Neural progenitor cell (in vitro differentiated cells): ENCODE results near the gene SAP30L. TPM values are rescaled to one million over a fixed set of nuclear protein-coding genes. Genes with fewer than 3 reads are reported as not detected.

Experiments used
- DNase-seq: peaks from one replicate; pipeline ENCODE4 v3.0.0-alpha.2; 2016; ENCODE audit warnings: low spot score
- H2AFZ ChIP-seq: fragments of 200-600 bp; sonication (generic); replicated peaks from 2 replicates; pipeline ENCODE4 v1.6.1; 2016; ENCODE audit warnings: antibody characterized with exemption
- H3F3A ChIP-seq: fragments of 200-600 bp; sonication (generic); 2 replicates; pipeline ENCODE4 v1.6.1; 2016; ENCODE audit warnings: antibody characterized with exemption, low read depth
- H3K27ac ChIP-seq: fragments of 200-600 bp; sonication (generic); 2 replicates; pipeline ENCODE4 v1.5.1; 2016; ENCODE audit warnings: mild to moderate bottlenecking
- H3K27me3 ChIP-seq: fragments of 200-600 bp; sonication (generic); 2 replicates; pipeline ENCODE4 v1.6.1; 2016; ENCODE audit warnings: mild to moderate bottlenecking, moderate library complexity
- H3K36me3 ChIP-seq: fragments of 200-600 bp; sonication (generic); 2 replicates; pipeline ENCODE4 v1.5.1; 2016
- H3K4me1 ChIP-seq: fragments of 200-600 bp; sonication (generic); 2 replicates; pipeline ENCODE4 v1.6.1; 2016; ENCODE audit warnings: mixed run types
- H3K4me2 ChIP-seq: fragments of 200-600 bp; sonication (generic); 2 replicates; pipeline ENCODE4 v1.6.1; 2016
- H3K4me3 ChIP-seq: fragments of 200-600 bp; sonication (generic); 2 replicates; pipeline ENCODE4 v1.5.1; 2016
- H3K79me2 ChIP-seq: fragments of 200-600 bp; sonication (generic); 2 replicates; pipeline ENCODE4 v1.6.1; 2016; ENCODE audit warnings: low read depth
- H3K9ac ChIP-seq: fragments of 200-600 bp; sonication (generic); 2 replicates; pipeline ENCODE4 v1.6.1; 2016
- H3K9me3 ChIP-seq: fragments of 200-600 bp; sonication (generic); 2 replicates; pipeline ENCODE4 v1.5.1; 2016; ENCODE audit warnings: low read depth
- H4K20me1 ChIP-seq: fragments of 200-600 bp; sonication (generic); 2 replicates; pipeline ENCODE4 v1.6.1; 2016; ENCODE audit warnings: low read depth
- H3K27ac Mint-ChIP-seq: 3 replicates; pipeline ENCODE4 v1.8.0; 2021; ENCODE audit warnings: mixed read lengths
- H3K27me3 Mint-ChIP-seq: 2 replicates; pipeline ENCODE4 v1.8.0; 2022; ENCODE audit warnings: low read depth, mild to moderate bottlenecking, inconsistent platforms, moderate library complexity, mixed read lengths; ENCODE audit not compliant: insufficient read depth
- H3K36me3 Mint-ChIP-seq: 3 replicates; pipeline ENCODE4 v1.8.0; 2021; ENCODE audit warnings: mixed read lengths
- H3K4me1 Mint-ChIP-seq: 3 replicates; pipeline ENCODE4 v1.8.0; 2021; ENCODE audit warnings: mixed read lengths
- H3K4me3 Mint-ChIP-seq: 3 replicates; pipeline ENCODE4 v1.8.0; 2021; ENCODE audit warnings: mild to moderate bottlenecking, moderate library complexity, mixed read lengths
- H3K9me3 Mint-ChIP-seq: 3 replicates; pipeline ENCODE4 v1.8.0; 2020; ENCODE audit warnings: mixed read lengths
- CTCF ChIP-seq: fragments of 200-600 bp; sonication (generic); IDR thresholded peaks from 2 replicates; pipeline ENCODE4 v1.5.1; 2017; ENCODE audit warnings: antibody characterized with exemption, mild to moderate bottlenecking
- EZH2 ChIP-seq: fragments of 200-600 bp; sonication (generic); IDR thresholded peaks from 2 replicates; pipeline ENCODE4 v1.6.1; 2017; ENCODE audit warnings: antibody characterized with exemption, mild to moderate bottlenecking, moderate library complexity
- EZH2phosphoT487 ChIP-seq: fragments of 200-600 bp; sonication (generic); IDR thresholded peaks from 2 replicates; pipeline ENCODE4 v1.6.1; 2017; ENCODE audit warnings: antibody characterized with exemption
- total RNA-seq: library from RNA; depleted of rRNA; stranded (reverse); fragments of >200 nt; gene quantifications from 2 replicates; pipeline ENCODE4 v1.2.3, GENCODE V29; 2015; ENCODE audit warnings: low replicate concordance

Gene SAP30L
- total RNA-seq, 1 donor from 2014 or later, result 13.2 TPM

GRCh38 chr5:154473581-154474283 is 27.9 kb downstream of the SAP30L start:
- Mint-ChIP-seq H3K27me3 (peaks cover 93% of the 10 kb centered on the region), H3K27ac (no peak overlapping the region), H3K4me1 (peaks cover 25% of the 10 kb centered on the region), H3K9me3 (peaks cover 2% of the 10 kb centered on the region), H3K36me3 (no peaks in the 10 kb centered on the region), H3K4me3 (peak overlapping the region; percentile 58)
- peaks cover 100% of the 10 kb centered on the region for H3K27me3 ChIP-seq
- no peak overlapping the region for H2AFZ ChIP-seq
- peaks cover 19% of the 10 kb centered on the region for H3F3A ChIP-seq
- peak; percentile 91 for TF ChIP-seq EZH2
- peak; percentile 89 for TF ChIP-seq EZH2phosphoT487
- no peak for TF ChIP-seq CTCF
- no peaks in the 10 kb centered on the region for H3K79me2 ChIP-seq
- no peaks in the 10 kb centered on the region for H3K9me3 ChIP-seq
- peaks cover 14% of the 10 kb centered on the region for H3K4me1 ChIP-seq
- H3K4me3 ChIP-seq, result no peak overlapping the region
- no peak overlapping the region for H3K9ac ChIP-seq
- no peaks in the 10 kb centered on the region for H3K36me3 ChIP-seq
- H3K27ac ChIP-seq, result no peak overlapping the region
- peak; percentile 62 for DNase-seq
- H4K20me1 ChIP-seq, result peaks cover 79% of the 10 kb centered on the region
- peak overlapping the region; percentile 2 for H3K4me2 ChIP-seq

GRCh38 chr5:154474396-154475334 is 28.9 kb downstream of the SAP30L start:
- peak; percentile 24 for DNase-seq
- Histone ChIP-seq H3F3A (peaks cover 23% of the 10 kb centered on the region), H3K36me3 (no peaks in the 10 kb centered on the region), H3K9me3 (no peaks in the 10 kb centered on the region), H4K20me1 (peaks cover 89% of the 10 kb centered on the region), H3K79me2 (no peaks in the 10 kb centered on the region), H2AFZ (no peak overlapping the region), H3K4me3 (no peak overlapping the region), H3K9ac (no peak overlapping the region), H3K4me2 (peak overlapping the region; percentile 51), H3K4me1 (peaks cover 19% of the 10 kb centered on the region), H3K27ac (no peak overlapping the region), H3K27me3 (peaks cover 100% of the 10 kb centered on the region)
- no peaks in the 10 kb centered on the region for H3K36me3 Mint-ChIP-seq
- TF ChIP-seq EZH2 (peak; percentile 71), EZH2phosphoT487 (peak; percentile 85), CTCF (no peak)
- peaks cover 3% of the 10 kb centered on the region for H3K9me3 Mint-ChIP-seq
- H3K27me3 Mint-ChIP-seq, result peaks cover 95% of the 10 kb centered on the region
- peak overlapping the region; percentile 20 for H3K4me3 Mint-ChIP-seq
- H3K4me1 Mint-ChIP-seq, result peaks cover 31% of the 10 kb centered on the region
- H3K27ac Mint-ChIP-seq, result no peak overlapping the region

- Mint-ChIP-seq H3K4me1 (peaks cover 33% of the 10 kb centered on the region), H3K4me3 (peak overlapping the region; percentile 55), H3K9me3 (peaks cover 4% of the 10 kb centered on the region), H3K36me3 (no peaks in the 10 kb centered on the region), H3K27ac (no peak overlapping the region), H3K27me3 (peaks cover 94% of the 10 kb centered on the region)
- no peaks in the 10 kb centered on the region for H3K36me3 ChIP-seq
- peaks cover 93% of the 10 kb centered on the region for H4K20me1 ChIP-seq
- peaks cover 23% of the 10 kb centered on the region for H3F3A ChIP-seq
- H3K4me3 ChIP-seq, result no peak overlapping the region
- H3K9me3 ChIP-seq, result no peaks in the 10 kb centered on the region
- peak; percentile 78 for TF ChIP-seq EZH2phosphoT487
- no peak for TF ChIP-seq EZH2
- DNase-seq, result peak; percentile 85
- H3K79me2 ChIP-seq, result no peaks in the 10 kb centered on the region
- peak overlapping the region; percentile 51 for H3K4me2 ChIP-seq
- no peak overlapping the region for H3K27ac ChIP-seq
- peaks cover 23% of the 10 kb centered on the region for H3K4me1 ChIP-seq
- H2AFZ ChIP-seq, result no peak overlapping the region
- no peak overlapping the region for H3K9ac ChIP-seq
- H3K27me3 ChIP-seq, result peaks cover 100% of the 10 kb centered on the region
Measured at GRCh38 chr5:154475591-154476353, 30.0 kb downstream of the SAP30L start.
